GM12872 (cell line): Measurements from ENCODE around the gene HEXIM1.

Source experiments
- TF ChIP-seq, protein P1 (sequence below): IDR thresholded peaks from 3 replicates; pipeline ENCODE4 v1.5.1; 2011; ENCODE audit warnings: low read depth, mild to moderate bottlenecking, low read length, moderate library complexity; ENCODE audit not compliant: insufficient read depth

HEXIM1 gene

DNA sequence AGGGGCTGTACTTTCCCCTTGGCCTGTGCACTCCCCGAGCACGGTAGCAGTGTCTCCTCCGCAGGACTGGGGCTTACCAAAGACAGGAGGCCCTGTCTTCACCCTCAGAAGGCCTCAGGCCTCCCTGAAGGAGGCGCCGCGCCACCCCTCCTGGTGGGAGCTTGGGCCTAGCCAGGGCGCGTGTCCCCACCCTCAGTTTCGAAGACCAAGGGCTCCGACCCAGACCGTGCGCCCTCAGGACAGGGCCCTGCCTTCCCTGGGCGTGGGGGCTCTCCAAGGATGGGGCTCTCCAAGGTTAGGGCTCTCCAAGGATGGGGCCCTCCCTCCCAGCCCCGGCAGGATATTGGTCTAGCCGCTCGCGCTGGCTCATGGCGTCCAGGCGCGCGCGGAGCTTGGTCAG lies 27.7 kb upstream of the HEXIM1 start:
- TF ChIP-seq, protein P1, sequence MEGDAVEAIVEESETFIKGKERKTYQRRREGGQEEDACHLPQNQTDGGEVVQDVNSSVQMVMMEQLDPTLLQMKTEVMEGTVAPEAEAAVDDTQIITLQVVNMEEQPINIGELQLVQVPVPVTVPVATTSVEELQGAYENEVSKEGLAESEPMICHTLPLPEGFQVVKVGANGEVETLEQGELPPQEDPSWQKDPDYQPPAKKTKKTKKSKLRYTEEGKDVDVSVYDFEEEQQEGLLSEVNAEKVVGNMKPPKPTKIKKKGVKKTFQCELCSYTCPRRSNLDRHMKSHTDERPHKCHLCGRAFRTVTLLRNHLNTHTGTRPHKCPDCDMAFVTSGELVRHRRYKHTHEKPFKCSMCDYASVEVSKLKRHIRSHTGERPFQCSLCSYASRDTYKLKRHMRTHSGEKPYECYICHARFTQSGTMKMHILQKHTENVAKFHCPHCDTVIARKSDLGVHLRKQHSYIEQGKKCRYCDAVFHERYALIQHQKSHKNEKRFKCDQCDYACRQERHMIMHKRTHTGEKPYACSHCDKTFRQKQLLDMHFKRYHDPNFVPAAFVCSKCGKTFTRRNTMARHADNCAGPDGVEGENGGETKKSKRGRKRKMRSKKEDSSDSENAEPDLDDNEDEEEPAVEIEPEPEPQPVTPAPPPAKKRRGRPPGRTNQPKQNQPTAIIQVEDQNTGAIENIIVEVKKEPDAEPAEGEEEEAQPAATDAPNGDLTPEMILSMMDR: no peak

DNA sequence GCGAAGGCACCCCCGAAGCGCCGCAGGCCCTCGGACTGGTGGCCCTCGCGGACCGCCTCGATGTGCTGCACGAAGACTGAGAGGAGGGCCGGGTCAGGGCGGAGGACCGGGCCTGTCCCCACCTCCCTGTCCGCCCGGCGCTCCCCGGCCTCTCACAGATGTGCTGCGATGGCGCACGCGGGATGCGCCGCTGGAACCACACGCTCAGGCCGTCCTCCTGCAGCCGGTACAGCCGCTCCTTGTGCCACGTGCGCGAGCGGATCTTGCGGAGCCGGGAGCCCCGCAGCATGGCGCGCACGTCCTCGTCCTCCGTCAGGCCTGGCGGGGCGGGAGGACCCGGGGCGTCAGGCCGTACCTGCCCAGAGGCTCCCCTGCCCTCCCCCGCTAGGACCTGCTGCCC lies 27.2 kb upstream of the HEXIM1 start:
- TF ChIP-seq, protein P1: no peak

DNA sequence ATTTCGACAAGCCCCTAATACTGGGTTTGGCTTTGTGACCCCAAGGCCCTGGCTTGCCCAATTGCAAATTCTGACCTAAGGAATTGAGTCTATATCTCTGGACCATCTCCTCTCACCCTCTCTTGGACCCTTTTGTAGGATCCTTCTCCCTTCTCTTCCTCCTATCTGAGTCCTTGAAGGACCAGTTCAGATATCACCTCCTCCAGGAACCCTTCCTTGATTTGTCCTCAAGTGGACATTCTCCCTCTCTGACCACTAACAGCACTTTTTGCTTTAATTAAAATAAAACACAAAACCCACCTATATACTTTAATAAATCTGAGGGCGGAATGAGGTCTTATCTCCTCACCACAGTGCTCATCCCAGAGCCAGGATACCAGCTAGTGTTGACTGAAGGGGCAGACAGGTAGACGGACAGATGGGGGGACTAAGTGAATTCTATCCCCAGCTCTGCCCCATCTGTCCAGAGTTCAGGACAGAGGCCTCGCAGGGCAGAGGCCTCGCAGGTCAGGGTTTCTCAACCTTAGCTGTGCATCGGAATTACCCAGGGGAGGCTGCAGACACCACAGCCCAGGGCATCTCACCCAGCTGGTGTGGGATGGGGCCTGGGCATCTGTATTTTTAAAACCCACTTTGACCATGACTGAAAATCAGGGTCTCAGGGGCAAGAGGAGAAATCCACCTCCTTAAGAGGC lies 25.1 kb upstream of the HEXIM1 start:
- TF ChIP-seq, protein P1: no peak

DNA sequence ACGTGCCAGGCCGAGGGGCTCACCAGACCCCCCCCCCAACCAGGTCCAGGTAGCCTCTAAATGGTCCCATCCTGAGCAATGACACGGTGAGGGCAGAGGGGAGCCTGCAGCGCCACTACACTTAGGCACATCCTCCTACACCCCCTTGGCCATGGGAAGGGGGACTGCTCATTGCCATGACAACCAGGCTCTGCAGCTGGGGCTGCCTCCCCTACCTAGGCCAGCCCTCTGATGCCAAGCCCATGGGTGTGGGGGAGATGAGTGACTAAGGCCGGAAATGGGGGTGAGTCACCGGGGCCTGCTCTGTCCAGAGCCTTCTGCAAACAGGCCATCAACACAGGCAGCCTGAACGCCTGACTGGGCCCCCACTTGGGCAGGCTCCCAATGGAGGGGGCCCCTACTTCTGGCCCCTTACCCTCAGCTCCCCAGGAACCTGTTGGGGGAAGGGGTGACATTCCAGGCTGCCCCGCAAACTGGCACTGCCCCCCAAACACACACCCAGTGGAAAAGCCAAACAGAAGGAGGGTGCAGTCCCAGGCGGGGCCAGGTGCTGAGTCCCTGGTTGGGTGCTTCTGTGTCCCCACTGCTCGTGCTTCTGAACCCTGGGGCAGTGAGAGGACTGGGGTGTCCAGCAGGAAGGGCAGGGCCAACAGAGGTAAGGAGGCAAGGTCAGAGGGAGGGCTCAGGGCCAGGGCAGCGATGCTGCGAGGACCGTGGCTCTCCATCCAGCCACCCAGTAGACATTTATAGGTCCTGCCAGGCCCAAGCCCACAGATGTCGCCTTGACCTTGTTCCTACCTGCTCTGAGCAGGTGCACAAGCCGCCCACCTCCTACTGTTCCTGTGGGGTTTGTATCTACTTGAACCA lies 24.1 kb upstream of the HEXIM1 start:
- TF ChIP-seq, protein P1: no peak

DNA sequence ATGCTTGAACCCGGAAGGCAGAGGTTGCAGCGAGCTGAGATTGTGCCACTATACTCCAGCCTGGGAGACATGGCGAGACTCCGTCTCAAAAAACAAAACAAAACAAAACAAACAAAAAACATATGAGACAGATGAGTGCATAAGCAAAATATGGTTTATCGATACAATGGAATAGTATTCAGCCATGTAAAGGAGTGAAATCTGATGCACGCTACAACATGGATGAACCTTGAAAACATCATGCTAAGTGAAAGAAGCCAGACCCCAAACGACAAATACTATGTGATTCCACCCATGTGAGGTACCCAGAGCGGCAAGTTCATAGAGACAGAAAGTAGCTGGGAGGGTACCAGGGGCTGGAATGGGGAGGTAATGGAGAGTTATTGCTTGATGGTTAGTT lies 22.8 kb upstream of the HEXIM1 start:
- TF ChIP-seq, protein P1: no peak

DNA sequence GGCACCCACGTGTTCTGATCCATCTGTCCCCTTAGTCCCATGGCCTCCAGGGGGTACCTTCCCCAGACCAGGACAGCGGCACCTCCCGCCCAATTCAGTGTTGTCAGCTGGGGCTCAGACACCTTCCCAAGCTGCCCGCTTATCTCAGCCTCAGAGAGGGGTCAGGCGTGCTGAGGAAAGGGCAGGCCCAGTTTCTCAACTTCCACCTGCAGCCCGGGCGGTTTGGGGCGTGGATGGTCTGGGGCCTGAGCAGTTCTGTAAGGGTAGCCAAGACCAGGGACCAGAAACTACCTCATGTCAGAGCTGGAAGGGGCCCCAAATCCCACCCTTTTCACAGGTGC lies 21.1 kb upstream of the HEXIM1 start:
- TF ChIP-seq, protein P1: no peak

DNA sequence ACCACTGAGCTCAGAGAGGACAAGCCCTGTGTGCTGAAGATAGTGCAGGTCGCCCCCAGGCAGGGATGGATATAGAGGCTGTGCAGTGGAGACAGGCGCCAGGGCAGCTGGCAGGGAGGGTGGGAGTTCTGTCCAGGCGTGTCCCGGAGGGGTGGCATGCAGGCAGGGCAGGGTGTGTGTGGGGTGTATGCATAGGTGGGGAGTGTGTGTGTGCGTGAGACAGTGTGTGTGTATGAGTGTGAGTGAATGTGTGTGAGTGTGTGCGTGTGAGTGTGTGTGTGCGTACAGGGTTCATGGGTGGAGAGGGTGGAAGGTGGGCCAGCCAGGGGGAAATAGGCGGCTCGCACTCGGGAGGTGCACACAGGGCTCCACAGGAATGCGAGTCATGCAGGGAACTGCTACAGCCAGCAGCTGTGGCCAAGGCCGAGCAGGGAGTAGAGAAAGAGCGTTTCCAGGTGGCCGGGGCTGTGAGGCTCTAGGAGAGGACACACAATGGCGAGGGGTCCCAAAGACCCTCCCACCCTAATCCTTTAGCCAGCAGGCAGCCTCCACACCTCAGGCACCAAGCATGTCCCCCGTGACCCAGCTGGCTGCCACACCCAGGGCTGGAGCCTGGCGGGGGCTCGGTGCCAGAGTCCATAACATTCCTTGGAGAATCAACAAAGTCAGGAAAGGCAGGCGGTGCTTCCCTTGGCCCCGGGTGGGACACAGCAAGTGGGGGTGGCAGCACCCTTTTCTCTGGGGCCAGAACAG lies 20.6 kb upstream of the HEXIM1 start:
- TF ChIP-seq, protein P1: no peak
